GM19099 (cell line): ENCODE results near the gene BMP6.

Experiments
- POLR2A ChIP-seq: IDR thresholded peaks from 3 replicates; pipeline ENCODE4 v1.6.1; 2011; ENCODE audit warnings: low read depth; ENCODE audit not compliant: insufficient read length; ENCODE audit errors: extremely low read depth

Gene BMP6

GRCh38 chr6:7727946-7728854, 2.3 kb downstream of the BMP6 start:
- TF ChIP-seq POLR2A = no peak

GRCh38 chr6:7728855-7729590, 3.1 kb downstream of the BMP6 start:
- no peak for TF ChIP-seq POLR2A

- TF ChIP-seq POLR2A = no peak
Observed at GRCh38 chr6:7730001-7730783, 4.3 kb downstream of the BMP6 start.

GRCh38 chr6:7730784-7731227, 4.9 kb downstream of the BMP6 start:
- no peak for TF ChIP-seq POLR2A

GRCh38 chr6:7731294-7731693, 5.4 kb downstream of the BMP6 start:
- no peak for TF ChIP-seq POLR2A

- no peak for TF ChIP-seq POLR2A
Observed at GRCh38 chr6:7732228-7732627, 6.3 kb downstream of the BMP6 start.

- no peak for TF ChIP-seq POLR2A
Observed at GRCh38 chr6:7734707-7735383, 8.9 kb downstream of the BMP6 start.

- no peak for TF ChIP-seq POLR2A
Observed at GRCh38 chr6:7737106-7737505, 11.2 kb downstream of the BMP6 start.

- TF ChIP-seq POLR2A = no peak
Observed at GRCh38 chr6:7737867-7738266, 12.0 kb downstream of the BMP6 start.

GRCh38 chr6:7742223-7742785, 16.4 kb downstream of the BMP6 start:
- TF ChIP-seq POLR2A = no peak

GRCh38 chr6:7745942-7746341, 20.0 kb downstream of the BMP6 start:
- TF ChIP-seq POLR2A = no peak

- no peak for TF ChIP-seq POLR2A
Observed at GRCh38 chr6:7747016-7747415, 21.1 kb downstream of the BMP6 start.

- TF ChIP-seq POLR2A = no peak
Observed at GRCh38 chr6:7747433-7747832, 21.5 kb downstream of the BMP6 start.

- TF ChIP-seq POLR2A = no peak
Observed at GRCh38 chr6:7747901-7748504, 22.1 kb downstream of the BMP6 start.
